Keratinocyte (primary cell): Measurements from ENCODE around the gene FNIP2. TPM values are rescaled to one million over a fixed set of nuclear protein-coding genes. Genes with fewer than 3 reads are reported as not detected.

Experiments
- DNase-seq: peaks from one replicate; pipeline ENCODE4 v3.0.0-alpha.2; 2011; ENCODE audit warnings: low read depth, missing footprints, low spot score
- FAIRE-seq: peaks from 2 replicates; lab custom pipeline; 2011; peaks lifted over from hg19 to GRCh38; lab: Jason Lieb, UNC
- H2AFZ ChIP-seq: 2 replicates; pipeline ENCODE4 v1.6.0; 2012; ENCODE audit warnings: low read length, control low read depth, inconsistent platforms; ENCODE audit not compliant: control insufficient read depth
- H3K27ac ChIP-seq: 2 replicates; pipeline ENCODE4 v1.5.1; 2011; ENCODE audit warnings: low read length; ENCODE audit not compliant: control insufficient read depth, insufficient read depth
- H3K27me3 ChIP-seq: 3 replicates; pipeline ENCODE4 v1.6.0; 2011; ENCODE audit warnings: low read length; ENCODE audit not compliant: control insufficient read depth, insufficient read depth; ENCODE audit errors: extremely low read depth
- H3K36me3 ChIP-seq, 2 experiments: 2 replicates in 1 of 2; 3 replicates in 1 of 2; pipeline ENCODE4 v1.5.1; 2011; ENCODE audit warnings: low read length in 2 of 2, mild to moderate bottlenecking in 1 of 2; ENCODE audit not compliant: control insufficient read depth in 2 of 2, insufficient read depth in 2 of 2; ENCODE audit errors: extremely low read depth in 1 of 2
- H3K4me1 ChIP-seq: 3 replicates; pipeline ENCODE4 v1.5.1; 2011; ENCODE audit warnings: low read length; ENCODE audit not compliant: control insufficient read depth, insufficient read depth; ENCODE audit errors: extremely low read depth
- H3K4me2 ChIP-seq: 3 replicates; pipeline ENCODE4 v1.6.0; 2011; ENCODE audit warnings: low read depth, low read length; ENCODE audit not compliant: control insufficient read depth, insufficient read depth; ENCODE audit errors: extremely low read depth
- H3K4me3 ChIP-seq, 3 experiments: fragments of 200-600 bp in 1 of 3; sonication (generic) in 1 of 3; 2 replicates in 2 of 3; 3 replicates in 1 of 3; pipeline ENCODE4 v1.5.1; 2011 to 2016; ENCODE audit warnings: low read length in 3 of 3, mild to moderate bottlenecking in 3 of 3, control low read depth in 2 of 3, inconsistent platforms in 1 of 3, low read depth in 1 of 3, mixed read lengths in 1 of 3, mixed run types in 1 of 3, moderate library complexity in 1 of 3; ENCODE audit not compliant: control insufficient read depth in 2 of 3, insufficient read depth in 2 of 3; ENCODE audit errors: extremely low read depth in 1 of 3
- H3K79me2 ChIP-seq: 2 replicates; pipeline ENCODE4 v1.6.0; 2012; ENCODE audit warnings: low read length; ENCODE audit not compliant: control insufficient read depth, insufficient read depth
- H3K9ac ChIP-seq: 3 replicates; pipeline ENCODE4 v1.6.0; 2011; ENCODE audit warnings: low read length; ENCODE audit not compliant: control insufficient read depth, insufficient read depth; ENCODE audit errors: extremely low read depth
- H3K9me1 ChIP-seq: 3 replicates; pipeline ENCODE4 v1.6.0; 2011; ENCODE audit warnings: low read length; ENCODE audit not compliant: control insufficient read depth, insufficient read depth; ENCODE audit errors: extremely low read depth
- H3K9me3 ChIP-seq: 2 replicates; pipeline ENCODE4 v1.5.1; 2012; ENCODE audit warnings: low read depth, low read length; ENCODE audit not compliant: control insufficient read depth
- H4K20me1 ChIP-seq: 3 replicates; pipeline ENCODE4 v1.6.0; 2011; ENCODE audit warnings: low read length; ENCODE audit not compliant: control insufficient read depth, insufficient read depth; ENCODE audit errors: extremely low read depth
- CTCF ChIP-seq, 3 experiments: IDR thresholded peaks in 1 of 3; conservative IDR thresholded peaks in 1 of 3; optimal IDR thresholded peaks in 1 of 3; 2 replicates in 2 of 3; 3 replicates in 1 of 3; pipeline versions ENCODE3 to v1.5.1; 2011; ENCODE audit warnings: low read length in 3 of 3, mild to moderate bottlenecking in 3 of 3, moderate library complexity in 2 of 3, control low read depth in 1 of 3, inconsistent platforms in 1 of 3; ENCODE audit not compliant: insufficient read depth in 2 of 3; ENCODE audit errors: extremely low read depth in 1 of 3
- EZH2 ChIP-seq: IDR thresholded peaks from one replicate; pipeline ENCODE4 v1.6.1; 2012; ENCODE audit warnings: inconsistent platforms, mild to moderate bottlenecking, low read length, moderate library complexity
- dilution Hi-C: fragments of 300-500 bp; cut with MboI; formaldehyde crosslinking; loops from one replicate; pipeline ENCODE4 v1.7.0; 2020; ENCODE audit warnings: low sequenced_read_pairs; ENCODE audit not compliant: extremely low pct_ligation_motif_present
- polyA plus RNA-seq, 5 experiments: library from polyadenylated mRNA; depleted of rRNA in 3 of 5; stranded (reverse) in 3 of 5; stranded (forward) in 1 of 5; unstranded in 1 of 5; fragments of >200 nt; gene quantifications; 1 replicate in 1 of 5; 2 replicates in 3 of 5; 3 replicates in 1 of 5; pipeline versions ENCODE4 v1.2.1 to v1.2.3, GENCODE V29; 2011 to 2012; ENCODE audit warnings: missing spikeins in 2 of 5, low read depth in 1 of 5, low replicate concordance in 1 of 5

FNIP2 gene
- polyA plus RNA-seq, 1 donor (not counting 4 experiments of a cell fraction or from before 2014, with no cell fraction given) = 6.2 TPM

GRCh38 chr4:158946825-158947224 lies 178.0 kb downstream of the FNIP2 start:
- Histone ChIP-seq H4K20me1 (no peaks in the 10 kb centered on the region), H3K9ac (no peak overlapping the region), H3K9me3 (peaks cover 2% of the 10 kb centered on the region), H3K4me3 (no peak overlapping the region), H3K4me1 (no peaks in the 10 kb centered on the region), H2AFZ (no peak overlapping the region), H3K27me3 (no peaks in the 10 kb centered on the region), H3K27ac (no peak overlapping the region), H3K9me1 (no peaks in the 10 kb centered on the region), H3K4me2 (no peak overlapping the region), H3K79me2 (no peaks in the 10 kb centered on the region), H3K36me3 (no peaks in the 10 kb centered on the region)
- no peak for DNase-seq
- dilution Hi-C loops = no loop called here
- TF ChIP-seq CTCF (optimal IDR thresholded peaks at IDR 0.05 in 1 of 3, IDR thresholded peaks at IDR 0.05 in 1 of 3, conservative IDR thresholded peaks at IDR 0.05 in 1 of 3; ENCODE audit: extremely low read depth in 1 of 3, insufficient read depth in 2 of 3, low read length in 3 of 3) (no peak), EZH2 (no peak)
- FAIRE-seq = no peak

DNA sequence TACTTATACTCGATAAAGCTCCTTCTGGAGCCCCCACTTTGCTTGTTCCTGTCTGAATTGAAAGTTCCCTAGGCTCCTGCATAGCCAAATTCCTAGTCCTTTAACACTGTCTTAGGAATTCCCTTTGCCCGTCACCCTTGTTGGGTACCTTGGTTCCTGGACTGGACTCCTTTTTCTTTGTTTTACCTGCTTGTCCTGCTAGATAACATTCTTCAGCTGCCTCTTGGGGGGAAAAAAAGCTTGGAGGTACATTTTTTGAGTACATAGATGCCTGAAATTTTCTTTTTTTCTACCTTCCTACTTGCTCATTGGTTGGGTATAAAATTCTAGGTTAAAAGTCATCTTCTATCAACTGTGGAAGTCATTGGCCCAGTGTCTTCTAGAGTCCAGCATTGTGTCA lies 179.2 kb downstream of the FNIP2 start:
- Histone ChIP-seq H4K20me1 (no peaks in the 10 kb centered on the region), H3K79me2 (no peaks in the 10 kb centered on the region), H3K4me3 (no peak overlapping the region), H3K27ac (no peak overlapping the region), H3K27me3 (no peaks in the 10 kb centered on the region), H3K36me3 (no peaks in the 10 kb centered on the region), H3K4me2 (no peak overlapping the region), H3K9me1 (no peaks in the 10 kb centered on the region), H2AFZ (no peak overlapping the region), H3K4me1 (no peaks in the 10 kb centered on the region), H3K9me3 (peaks cover 2% of the 10 kb centered on the region), H3K9ac (no peak overlapping the region)
- dilution Hi-C loops = no loop called here
- DNase-seq = no peak
- TF ChIP-seq CTCF (optimal IDR thresholded peaks at IDR 0.05 in 1 of 3, IDR thresholded peaks at IDR 0.05 in 1 of 3, conservative IDR thresholded peaks at IDR 0.05 in 1 of 3; ENCODE audit: extremely low read depth in 1 of 3, insufficient read depth in 2 of 3, low read length in 3 of 3) (no peak), EZH2 (no peak)
- no peak for FAIRE-seq
